Measurements from ENCODE around the gene CNKSR2.

- no peak for TF ChIP-seq CEBPB (IDR thresholded peaks at IDR 0.05; ENCODE audit: low read depth)
- no peak for TF ChIP-seq CTCF (IDR thresholded peaks at IDR 0.05 in 2 of 3, conservative IDR thresholded peaks at IDR 0.05 in 1 of 3; ENCODE audit: borderline replicate concordance in 1 of 3, insufficient read depth in 1 of 3, low read depth in 2 of 3, low read length in 2 of 3)
- no peak for TF ChIP-seq EZH2phosphoT487 (IDR thresholded peaks at IDR 0.05; ENCODE audit: borderline replicate concordance)
- TF ChIP-seq RAD21 (IDR thresholded peaks at IDR 0.05; ENCODE audit: low read depth), result no peak
- no peak for TF ChIP-seq POLR2A (IDR thresholded peaks at IDR 0.05; ENCODE audit: borderline replicate concordance, extremely low read depth, insufficient read depth, insufficient read length)
Measured at GRCh38 chrX:21493226-21493830, 119.1 kb downstream of the CNKSR2 start.

Measured in HCT116 (cell line).